ENCODE data around the gene SLC25A26. TPM values are rescaled to one million over a fixed set of nuclear protein-coding genes. Genes with fewer than 3 reads are reported as not detected.
A peak's percentile ranks its signal among the peaks of the same experiment; 100 is the strongest.

Gene SLC25A26
- total and polyA plus RNA-seq, 2 of the 13 experiments (the other 11 are each of a cell fraction or from before 2014, with no cell fraction given) = 23.1 to 32.7 TPM

DNA sequence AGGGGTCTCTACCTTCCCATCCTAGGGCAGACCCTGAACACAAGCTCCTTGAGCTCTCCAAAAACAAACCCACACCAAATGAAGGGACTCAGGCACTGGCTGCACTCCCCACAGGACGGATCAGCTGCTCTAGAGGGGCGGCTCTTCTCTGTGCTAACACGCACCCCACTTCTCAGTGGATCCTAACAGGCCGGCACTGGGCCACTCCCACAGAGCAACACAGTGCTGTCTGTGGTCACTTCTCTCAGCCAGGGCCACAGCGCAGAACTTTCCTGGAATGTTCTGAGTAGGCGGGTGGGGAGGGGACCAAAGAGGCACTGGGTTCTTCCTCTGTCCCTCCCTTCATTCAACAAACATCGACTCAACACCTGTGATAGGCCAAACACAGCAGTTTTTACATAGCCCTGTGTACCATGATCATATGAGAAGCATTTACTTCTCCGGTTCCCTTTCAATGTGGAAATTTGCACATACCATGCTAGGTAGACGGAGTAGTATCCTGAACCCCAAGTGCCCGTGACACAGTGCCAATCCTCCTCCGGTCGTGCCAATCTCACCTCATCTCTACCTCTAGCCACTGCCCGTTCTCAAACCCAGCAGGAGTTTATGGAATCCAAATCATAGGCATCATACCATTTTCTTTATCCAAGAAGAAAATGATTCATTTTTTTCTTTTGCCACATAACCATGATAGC lies 181.9 kb downstream of the SLC25A26 start:
- FAIRE-seq = no peak
- no TSS peak for BruUV-seq (replicated peaks)
- WGBS (ENCODE audit: low lambda C conversion rate) = 97% methylated on average over 8 of the region's 13 CpGs

DNA sequence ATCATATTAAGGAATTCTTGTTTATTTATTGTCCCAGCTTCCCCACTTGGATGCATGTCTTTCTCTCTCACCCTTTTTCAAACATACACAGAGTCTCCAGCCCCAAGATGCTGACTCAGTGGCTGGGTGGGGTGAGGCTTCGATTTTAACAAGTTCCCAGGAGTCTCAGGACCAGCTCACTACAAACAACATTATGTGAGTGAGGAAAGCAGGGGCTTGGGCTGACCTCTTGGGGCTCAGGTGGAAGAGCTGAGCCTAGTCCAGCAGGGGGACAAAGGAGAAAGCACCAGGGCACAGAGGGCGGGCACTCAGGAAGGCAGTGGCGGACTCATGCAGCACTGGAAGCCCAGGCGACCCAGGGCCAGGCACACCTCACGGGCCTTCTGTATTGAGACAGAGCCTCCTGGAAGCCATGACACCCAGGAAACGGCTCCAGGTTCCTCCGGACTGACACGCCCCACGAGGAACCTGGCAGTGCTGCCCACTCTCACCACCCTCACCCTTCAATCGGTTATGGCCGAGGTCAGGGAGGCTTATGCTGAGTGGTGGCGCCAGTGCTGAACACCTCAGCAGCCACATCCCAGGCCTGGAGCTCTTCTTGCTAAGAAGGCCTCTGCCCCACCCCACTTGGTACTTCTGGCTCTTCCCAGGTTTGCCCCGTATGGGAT lies 182.7 kb downstream of the SLC25A26 start:
- H3K4me3 ChIP-seq (replicated peaks in 1 of 3; ENCODE audit: insufficient read depth in 1 of 3, low read depth in 2 of 3, low read length in 3 of 3) = no peak overlapping the region
- H3K36me3 ChIP-seq (replicated peaks in 1 of 2; ENCODE audit: control insufficient read depth in 1 of 2, insufficient read depth in 2 of 2, low read length in 2 of 2) = peaks cover 23 to 58% of the 10 kb centered on the region in 2 experiments
- H3K4me2 ChIP-seq (ENCODE audit: low read depth, low read length) = no peak overlapping the region
- no peak for ATAC-seq
- in situ Hi-C loops (cut with HindIII; ENCODE audit: extremely low pct_ligation_motif_present, low pct_unique_long_range_greater_than_20kb) (no loop called here), intact Hi-C loops (cut with micrococcal nuclease; ENCODE audit: unreplicated experiment) (no loop called here)
- DNase-seq (ENCODE audit: low spot score) = no peak
- no peak overlapping the region for H3K9ac ChIP-seq (ENCODE audit: insufficient read depth, low read depth, low read length)
- H3K79me2 ChIP-seq (ENCODE audit: insufficient read depth, low read length) = no peaks in the 10 kb centered on the region
- no peaks in the 10 kb centered on the region for H4K20me1 ChIP-seq (ENCODE audit: insufficient read depth, low read length)
- CTCF ChIA-PET (ENCODE audit: low intra/inter-chr PET ratio, low total read pairs) = no interaction called here
- H3K27ac ChIP-seq (ENCODE audit: extremely low read length, insufficient read depth, low read length) = no peak overlapping the region
- peaks cover 9% of the 10 kb centered on the region for H3K4me1 ChIP-seq (ENCODE audit: insufficient read depth, low read length)
- 69% methylated on average over 2 of the region's 13 CpGs for WGBS (ENCODE audit: low lambda C conversion rate)
- H3K27me3 ChIP-seq (ENCODE audit: control insufficient read depth in 1 of 2, insufficient read depth in 2 of 2, low read length in 2 of 2) = no peaks in the 10 kb centered on the region
- no peak overlapping the region for H2AFZ ChIP-seq (ENCODE audit: low read length)
- BruUV-seq (replicated peaks) = no TSS peak
- no peak for FAIRE-seq
- no peaks in the 10 kb centered on the region for H3K9me3 ChIP-seq (ENCODE audit: low read length)
- POLR2A ChIA-PET = no interaction called here
- TF ChIP-seq, protein P1, sequence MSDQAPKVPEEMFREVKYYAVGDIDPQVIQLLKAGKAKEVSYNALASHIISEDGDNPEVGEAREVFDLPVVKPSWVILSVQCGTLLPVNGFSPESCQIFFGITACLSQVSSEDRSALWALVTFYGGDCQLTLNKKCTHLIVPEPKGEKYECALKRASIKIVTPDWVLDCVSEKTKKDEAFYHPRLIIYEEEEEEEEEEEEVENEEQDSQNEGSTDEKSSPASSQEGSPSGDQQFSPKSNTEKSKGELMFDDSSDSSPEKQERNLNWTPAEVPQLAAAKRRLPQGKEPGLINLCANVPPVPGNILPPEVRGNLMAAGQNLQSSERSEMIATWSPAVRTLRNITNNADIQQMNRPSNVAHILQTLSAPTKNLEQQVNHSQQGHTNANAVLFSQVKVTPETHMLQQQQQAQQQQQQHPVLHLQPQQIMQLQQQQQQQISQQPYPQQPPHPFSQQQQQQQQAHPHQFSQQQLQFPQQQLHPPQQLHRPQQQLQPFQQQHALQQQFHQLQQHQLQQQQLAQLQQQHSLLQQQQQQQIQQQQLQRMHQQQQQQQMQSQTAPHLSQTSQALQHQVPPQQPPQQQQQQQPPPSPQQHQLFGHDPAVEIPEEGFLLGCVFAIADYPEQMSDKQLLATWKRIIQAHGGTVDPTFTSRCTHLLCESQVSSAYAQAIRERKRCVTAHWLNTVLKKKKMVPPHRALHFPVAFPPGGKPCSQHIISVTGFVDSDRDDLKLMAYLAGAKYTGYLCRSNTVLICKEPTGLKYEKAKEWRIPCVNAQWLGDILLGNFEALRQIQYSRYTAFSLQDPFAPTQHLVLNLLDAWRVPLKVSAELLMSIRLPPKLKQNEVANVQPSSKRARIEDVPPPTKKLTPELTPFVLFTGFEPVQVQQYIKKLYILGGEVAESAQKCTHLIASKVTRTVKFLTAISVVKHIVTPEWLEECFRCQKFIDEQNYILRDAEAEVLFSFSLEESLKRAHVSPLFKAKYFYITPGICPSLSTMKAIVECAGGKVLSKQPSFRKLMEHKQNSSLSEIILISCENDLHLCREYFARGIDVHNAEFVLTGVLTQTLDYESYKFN (CRISPR knock-in tag; conservative IDR thresholded peaks at IDR 0.05) = no peak
- TF ChIP-seq ZNF33A (CRISPR knock-in tag; IDR thresholded peaks at IDR 0.05; ENCODE audit: borderline replicate concordance) (no peak), CREB1 (IDR thresholded peaks at IDR 0.05) (no peak), CREB1 (CRISPR knock-in tag; IDR thresholded peaks at IDR 0.05) (no peak), GATAD1 (CRISPR knock-in tag; IDR thresholded peaks at IDR 0.05) (no peak), RFXANK (CRISPR knock-in tag; IDR thresholded peaks at IDR 0.05) (no peak), SRF (IDR thresholded peaks at IDR 0.05; ENCODE audit: low read depth, low read length) (no peak), RARA (CRISPR knock-in tag; IDR thresholded peaks at IDR 0.05) (no peak), ZNF343 (CRISPR knock-in tag; IDR thresholded peaks at IDR 0.05) (no peak), ADNP (CRISPR knock-in tag; IDR thresholded peaks at IDR 0.05) (no peak), CHCHD3 (CRISPR knock-in tag; IDR thresholded peaks at IDR 0.05) (no peak)
- TF ChIP-seq, protein P2, sequence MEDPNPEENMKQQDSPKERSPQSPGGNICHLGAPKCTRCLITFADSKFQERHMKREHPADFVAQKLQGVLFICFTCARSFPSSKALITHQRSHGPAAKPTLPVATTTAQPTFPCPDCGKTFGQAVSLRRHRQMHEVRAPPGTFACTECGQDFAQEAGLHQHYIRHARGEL (CRISPR knock-in tag; IDR thresholded peaks at IDR 0.05) = no peak
- TF ChIP-seq, protein P3, sequence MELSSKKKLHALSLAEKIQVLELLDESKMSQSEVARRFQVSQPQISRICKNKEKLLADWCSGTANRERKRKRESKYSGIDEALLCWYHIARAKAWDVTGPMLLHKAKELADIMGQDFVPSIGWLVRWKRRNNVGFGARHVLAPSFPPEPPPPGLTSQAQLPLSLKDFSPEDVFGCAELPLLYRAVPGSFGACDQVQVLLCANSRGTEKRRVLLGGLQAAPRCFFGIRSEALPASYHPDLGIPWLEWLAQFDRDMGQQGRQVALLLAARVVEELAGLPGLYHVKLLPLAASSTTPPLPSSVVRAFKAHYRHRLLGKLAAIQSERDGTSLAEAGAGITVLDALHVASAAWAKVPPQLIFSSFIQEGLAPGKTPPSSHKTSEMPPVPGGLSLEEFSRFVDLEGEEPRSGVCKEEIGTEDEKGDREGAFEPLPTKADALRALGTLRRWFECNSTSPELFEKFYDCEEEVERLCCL (CRISPR knock-in tag; IDR thresholded peaks at IDR 0.05; ENCODE audit: borderline replicate concordance) = no peak

More for the DNA sequence above, 181.9 kb downstream of the SLC25A26 start:
- H3K27ac ChIP-seq (ENCODE audit: extremely low read length, insufficient read depth, low read length) = no peak overlapping the region
- no peaks in the 10 kb centered on the region for H3K79me2 ChIP-seq (ENCODE audit: insufficient read depth, low read length)
- peaks cover 24 to 60% of the 10 kb centered on the region in 2 experiments for H3K36me3 ChIP-seq (replicated peaks in 1 of 2; ENCODE audit: control insufficient read depth in 1 of 2, insufficient read depth in 2 of 2, low read length in 2 of 2)
- no peaks in the 10 kb centered on the region for H4K20me1 ChIP-seq (ENCODE audit: insufficient read depth, low read length)
- ATAC-seq (no peak), DNase-seq (ENCODE audit: low spot score) (no peak)
- ChIA-PET CTCF (ENCODE audit: low intra/inter-chr PET ratio, low total read pairs) (no interaction called here), POLR2A (no interaction called here)
- H2AFZ ChIP-seq (ENCODE audit: low read length) = no peak overlapping the region
- H3K4me2 ChIP-seq (ENCODE audit: low read depth, low read length) = no peak overlapping the region
- intact Hi-C loops (cut with micrococcal nuclease; ENCODE audit: unreplicated experiment) (no loop called here), in situ Hi-C loops (cut with HindIII; ENCODE audit: extremely low pct_ligation_motif_present, low pct_unique_long_range_greater_than_20kb) (no loop called here)
- TF ChIP-seq RBM22 (optimal IDR thresholded peaks at IDR 0.05; ENCODE audit: low read length) = peak; percentile 24
- no peak for TF ChIP-seq ZNF263 (CRISPR knock-in tag; IDR thresholded peaks at IDR 0.05)
- H3K4me1 ChIP-seq (ENCODE audit: insufficient read depth, low read length) = peaks cover 3% of the 10 kb centered on the region
- no peaks in the 10 kb centered on the region for H3K27me3 ChIP-seq (ENCODE audit: control insufficient read depth in 1 of 2, insufficient read depth in 2 of 2, low read length in 2 of 2)
- no peak overlapping the region for H3K9ac ChIP-seq (ENCODE audit: insufficient read depth, low read depth, low read length)
- H3K4me3 ChIP-seq (replicated peaks in 1 of 3; ENCODE audit: insufficient read depth in 1 of 3, low read depth in 2 of 3, low read length in 3 of 3) = no peak overlapping the region
- no peaks in the 10 kb centered on the region for H3K9me3 ChIP-seq (ENCODE audit: low read length)
